Measurements from ENCODE around the gene STAT3.

GRCh38 chr17:42404326-42405055 is 16.2 kb upstream of the STAT3 start:
- TF ChIP-seq EP300 (IDR thresholded peaks at IDR 0.05; ENCODE audit: borderline replicate concordance) (no peak), REST (IDR thresholded peaks at IDR 0.05; ENCODE audit: low read depth) (no peak), RAD21 (IDR thresholded peaks at IDR 0.05; ENCODE audit: low read depth) (no peak), FOXM1 (IDR thresholded peaks at IDR 0.05; ENCODE audit: borderline replicate concordance, low read depth) (no peak), MAX (IDR thresholded peaks at IDR 0.05) (no peak), CREB1 (IDR thresholded peaks at IDR 0.05; ENCODE audit: low read depth) (no peak), YY1 (IDR thresholded peaks at IDR 0.05; ENCODE audit: low read depth) (no peak)

Data from Ishikawa (cell line).